IPS-15b (cell line): Measurements from ENCODE around the gene ACSL6.

Experiments
- H3K27me3 ChIP-seq: one replicate; pipeline ENCODE4 v1.6.1; 2013; ENCODE audit warnings: low read length; ENCODE audit not compliant: control insufficient read depth, insufficient read depth
- H3K36me3 ChIP-seq: one replicate; pipeline ENCODE4 v1.6.1; 2013; ENCODE audit warnings: low read length; ENCODE audit not compliant: control insufficient read depth, insufficient read depth
- H3K4me1 ChIP-seq: one replicate; pipeline ENCODE4 v1.6.1; 2013; ENCODE audit warnings: mild to moderate bottlenecking, low read length; ENCODE audit not compliant: control insufficient read depth, insufficient read depth
- H3K4me3 ChIP-seq: one replicate; pipeline ENCODE4 v1.5.1; 2013; ENCODE audit warnings: low read depth, low read length
- H3K9ac ChIP-seq: one replicate; pipeline ENCODE4 v1.6.1; 2013; ENCODE audit warnings: low read depth, mild to moderate bottlenecking, low read length
- H3K9me3 ChIP-seq: one replicate; pipeline ENCODE4 v1.6.1; 2013; ENCODE audit warnings: mild to moderate bottlenecking, low read length; ENCODE audit not compliant: control insufficient read depth, insufficient read depth

Gene ACSL6

DNA sequence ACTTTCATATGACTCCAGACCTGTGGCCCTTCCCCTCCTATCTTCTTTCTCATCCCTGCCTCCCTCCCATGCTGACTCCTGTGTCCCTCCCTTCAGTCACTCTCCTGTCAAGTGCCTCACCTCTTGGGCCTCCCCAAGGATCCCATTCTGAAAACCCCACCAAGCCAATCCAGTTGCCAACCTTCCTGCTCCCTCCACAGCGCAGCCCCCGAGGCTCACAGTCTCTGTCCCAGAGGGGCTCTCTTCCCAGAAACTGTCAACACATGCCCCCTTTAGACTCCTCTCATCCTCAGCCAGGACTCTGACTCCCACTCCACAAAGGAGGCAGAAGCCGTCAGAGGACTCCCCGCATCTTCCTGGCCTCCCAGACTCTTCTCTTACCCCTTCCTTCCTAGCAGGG, 30.8 kb downstream of the ACSL6 start:
- Histone ChIP-seq H3K27me3 (no peaks in the 10 kb centered on the region), H3K36me3 (no peaks in the 10 kb centered on the region), H3K9ac (no peak overlapping the region), H3K4me1 (no peaks in the 10 kb centered on the region), H3K9me3 (no peaks in the 10 kb centered on the region), H3K4me3 (no peak overlapping the region)

DNA sequence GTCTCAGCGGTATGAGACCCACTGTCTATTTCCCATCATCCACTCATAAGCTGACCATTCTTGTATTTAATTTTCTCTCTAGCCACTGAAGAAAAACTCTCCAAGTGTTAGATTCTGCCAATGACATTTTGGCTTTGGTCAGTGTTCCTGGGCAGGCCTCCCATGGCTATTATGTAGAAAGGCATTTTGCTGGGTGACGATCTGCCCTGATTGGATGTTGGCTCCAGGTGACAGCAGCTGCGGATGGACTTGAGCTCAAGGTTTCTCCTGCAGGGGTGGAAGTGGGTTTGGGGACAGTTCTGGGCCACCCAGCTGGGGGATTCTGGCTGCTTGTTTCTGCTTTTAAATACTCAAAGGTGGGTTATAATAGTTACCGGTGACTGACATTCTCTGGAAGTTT, 31.6 kb downstream of the ACSL6 start:
- Histone ChIP-seq H3K9ac (no peak overlapping the region), H3K9me3 (no peaks in the 10 kb centered on the region), H3K36me3 (no peaks in the 10 kb centered on the region), H3K4me1 (peaks cover 5% of the 10 kb centered on the region), H3K27me3 (no peaks in the 10 kb centered on the region), H3K4me3 (no peak overlapping the region)

DNA sequence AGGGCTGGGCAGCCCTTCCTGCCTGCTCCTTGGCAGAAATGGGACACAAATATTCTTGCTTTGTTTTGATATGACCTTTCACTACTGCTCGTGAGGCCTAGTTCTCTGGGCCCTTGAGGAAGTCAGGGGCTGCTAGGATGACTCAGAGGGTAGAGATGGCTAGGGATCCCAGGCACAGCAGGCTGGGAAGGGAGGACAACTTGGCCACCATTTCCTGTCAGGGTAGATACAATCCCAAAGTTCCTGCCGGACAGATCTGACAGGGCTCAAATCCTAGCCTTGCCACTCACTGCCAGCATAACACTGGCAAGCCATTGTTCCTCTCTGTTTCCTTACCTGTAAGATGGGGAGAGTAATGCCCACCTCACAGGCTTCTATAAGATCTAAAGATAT, 34.2 kb downstream of the ACSL6 start:
- no peaks in the 10 kb centered on the region for H3K36me3 ChIP-seq
- H3K9ac ChIP-seq, result no peak overlapping the region
- H3K4me1 ChIP-seq, result peaks cover 5% of the 10 kb centered on the region
- H3K9me3 ChIP-seq, result no peaks in the 10 kb centered on the region
- no peak overlapping the region for H3K4me3 ChIP-seq
- no peaks in the 10 kb centered on the region for H3K27me3 ChIP-seq

DNA sequence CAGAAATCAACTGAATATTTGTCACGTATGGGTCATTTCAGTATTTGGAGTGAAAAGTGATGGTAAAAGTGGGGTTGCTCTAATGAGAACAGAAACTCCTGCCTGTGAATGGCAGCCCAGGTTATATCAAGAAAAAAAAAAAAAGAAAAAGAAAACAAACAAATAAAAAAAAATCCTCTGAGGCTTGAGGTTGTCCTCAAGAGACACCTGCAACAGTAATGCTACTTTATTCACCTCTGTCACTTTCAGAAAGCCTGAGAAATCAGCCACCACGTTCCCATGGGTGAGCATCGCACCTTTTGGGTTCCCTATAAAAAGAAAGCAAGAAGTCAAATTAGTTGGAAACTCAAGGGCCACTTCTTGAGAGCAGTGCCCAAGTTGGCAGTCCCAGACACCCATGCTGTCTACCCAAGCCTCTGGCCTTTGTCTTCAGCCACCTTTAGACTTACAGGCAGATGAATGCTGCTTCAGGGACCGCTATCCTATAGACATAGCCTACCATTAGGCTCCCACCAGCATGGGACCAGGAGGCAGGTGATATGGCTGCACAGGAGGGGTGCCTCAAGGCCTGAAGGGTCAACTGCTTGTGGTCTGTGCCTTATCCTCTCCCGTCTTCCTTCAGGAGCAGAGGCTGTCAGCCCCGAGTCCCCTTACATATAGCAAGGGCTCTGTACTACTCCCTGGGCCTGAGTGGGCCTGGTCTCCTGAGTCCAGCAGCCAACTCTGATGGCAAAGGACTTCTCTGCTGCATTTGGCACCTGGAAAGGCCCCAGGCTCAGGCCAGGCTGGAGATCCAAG, 34.8 kb downstream of the ACSL6 start:
- H3K9ac ChIP-seq, result no peak overlapping the region
- H3K9me3 ChIP-seq, result no peaks in the 10 kb centered on the region
- no peaks in the 10 kb centered on the region for H3K27me3 ChIP-seq
- H3K4me1 ChIP-seq, result peaks cover 5% of the 10 kb centered on the region
- no peaks in the 10 kb centered on the region for H3K36me3 ChIP-seq
- no peak overlapping the region for H3K4me3 ChIP-seq

DNA sequence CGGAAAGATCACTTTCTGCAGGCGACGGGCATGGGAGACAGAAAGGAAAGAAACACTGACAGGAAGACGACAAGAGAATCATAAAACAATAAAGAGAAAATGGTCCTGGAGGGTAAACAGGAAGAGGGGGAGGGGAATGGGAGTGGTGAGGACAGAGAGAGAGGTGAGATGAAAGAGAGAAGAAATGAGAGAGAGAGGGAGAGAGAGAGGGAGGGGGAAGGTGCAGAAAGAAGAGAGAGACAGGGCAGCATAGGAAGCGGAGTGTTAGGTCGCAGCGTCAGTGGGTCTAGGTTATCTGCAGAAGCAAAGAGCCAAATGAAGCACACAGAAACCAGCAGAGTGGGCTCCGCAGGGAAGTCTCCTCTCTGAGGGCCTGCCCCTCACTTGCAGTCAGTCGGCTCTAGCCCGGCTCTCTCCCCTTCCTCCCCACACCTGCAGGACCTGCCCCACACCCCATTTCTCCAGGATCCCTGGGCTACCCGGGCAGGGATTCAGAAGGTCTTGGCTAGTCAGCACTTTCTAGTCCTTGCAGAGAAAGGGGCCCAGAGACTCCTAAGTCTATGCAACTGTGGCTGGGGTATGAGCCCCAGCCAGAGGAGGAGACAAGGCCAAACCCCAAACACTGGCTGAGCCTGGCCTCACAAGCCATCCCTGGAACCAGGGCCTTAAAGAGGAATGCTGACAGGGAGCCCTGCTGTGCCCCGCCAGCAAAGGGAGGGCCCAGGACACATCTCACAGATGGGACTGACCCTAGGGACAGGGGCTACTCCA, 36.3 kb downstream of the ACSL6 start:
- Histone ChIP-seq H3K4me1 (peaks cover 5% of the 10 kb centered on the region), H3K27me3 (no peaks in the 10 kb centered on the region), H3K4me3 (peak overlapping the region; percentile 5), H3K36me3 (no peaks in the 10 kb centered on the region), H3K9me3 (no peaks in the 10 kb centered on the region), H3K9ac (no peak overlapping the region)

DNA sequence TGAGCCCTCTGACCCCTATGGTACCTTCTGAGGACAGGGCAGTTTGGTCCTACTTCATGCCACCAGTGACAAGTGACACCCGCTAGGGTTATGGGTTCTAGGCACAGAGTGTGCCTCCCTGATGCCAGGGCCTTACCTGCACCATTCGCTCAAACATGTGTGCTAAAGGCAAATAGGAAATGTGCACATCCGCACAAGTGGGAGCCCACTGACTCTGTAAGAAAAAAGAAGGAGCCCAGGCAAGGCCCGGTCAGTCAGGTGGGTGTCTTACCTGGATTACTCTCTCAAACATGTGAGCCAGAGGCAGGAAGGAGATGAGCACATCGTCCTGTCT, 36.9 kb downstream of the ACSL6 start:
- Histone ChIP-seq H3K9me3 (no peaks in the 10 kb centered on the region), H3K4me1 (peaks cover 5% of the 10 kb centered on the region), H3K9ac (no peak overlapping the region), H3K4me3 (no peak overlapping the region), H3K36me3 (no peaks in the 10 kb centered on the region), H3K27me3 (no peaks in the 10 kb centered on the region)

DNA sequence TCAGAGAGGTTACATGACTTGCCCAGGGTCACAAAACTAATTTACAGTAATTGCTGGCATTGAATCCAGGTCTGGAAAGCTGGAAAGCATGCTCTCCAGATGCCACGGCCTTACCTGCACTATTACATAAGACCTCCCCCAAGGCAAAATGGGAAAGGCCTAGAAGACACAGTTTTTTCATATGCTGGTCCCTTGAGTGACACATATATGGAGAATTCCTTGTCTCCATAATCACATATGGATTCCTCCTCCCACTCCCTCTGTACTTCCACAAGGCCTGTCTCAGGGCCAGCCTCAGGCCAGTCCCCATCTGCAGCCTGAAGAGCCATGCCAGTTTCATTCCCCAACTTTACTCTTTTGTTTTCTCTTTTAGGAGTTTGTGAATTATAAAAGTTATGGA, 37.4 kb downstream of the ACSL6 start:
- H3K27me3 ChIP-seq, result no peaks in the 10 kb centered on the region
- H3K36me3 ChIP-seq, result no peaks in the 10 kb centered on the region
- H3K9me3 ChIP-seq, result no peaks in the 10 kb centered on the region
- peaks cover 5% of the 10 kb centered on the region for H3K4me1 ChIP-seq
- H3K4me3 ChIP-seq, result no peak overlapping the region
- no peak overlapping the region for H3K9ac ChIP-seq

DNA sequence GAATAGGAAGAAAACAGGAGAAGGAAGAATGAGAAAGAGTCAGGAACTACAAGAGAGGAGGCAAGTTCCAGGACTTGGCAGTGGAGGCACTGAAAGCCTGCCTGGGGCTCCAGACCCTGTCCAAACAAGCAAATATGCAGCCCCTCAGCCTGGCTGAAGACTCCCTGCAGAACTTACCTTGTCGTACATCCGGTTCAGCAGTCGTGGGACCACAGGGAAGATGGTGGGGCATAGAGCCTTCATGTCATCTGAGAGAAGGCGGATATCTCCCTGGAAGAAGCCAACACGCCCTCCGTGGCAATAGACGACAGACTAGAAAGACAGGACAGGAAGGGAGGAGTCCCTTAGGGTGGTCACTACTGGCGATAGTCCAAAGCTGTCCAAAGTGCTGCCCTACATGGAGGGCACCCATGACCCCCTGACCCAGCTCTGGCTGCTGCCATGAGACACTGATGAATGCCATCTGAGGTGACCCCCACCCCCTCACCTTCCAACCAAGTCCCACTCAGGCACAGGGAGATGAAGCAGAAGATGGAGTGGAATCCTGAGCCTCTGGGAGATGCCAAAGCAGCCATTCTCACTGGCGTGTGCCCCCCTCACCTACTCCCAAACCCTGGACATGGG, 38.3 kb downstream of the ACSL6 start:
- no peaks in the 10 kb centered on the region for H3K27me3 ChIP-seq
- H3K4me1 ChIP-seq, result peaks cover 5% of the 10 kb centered on the region
- H3K36me3 ChIP-seq, result no peaks in the 10 kb centered on the region
- no peak overlapping the region for H3K4me3 ChIP-seq
- no peak overlapping the region for H3K9ac ChIP-seq
- no peaks in the 10 kb centered on the region for H3K9me3 ChIP-seq

DNA sequence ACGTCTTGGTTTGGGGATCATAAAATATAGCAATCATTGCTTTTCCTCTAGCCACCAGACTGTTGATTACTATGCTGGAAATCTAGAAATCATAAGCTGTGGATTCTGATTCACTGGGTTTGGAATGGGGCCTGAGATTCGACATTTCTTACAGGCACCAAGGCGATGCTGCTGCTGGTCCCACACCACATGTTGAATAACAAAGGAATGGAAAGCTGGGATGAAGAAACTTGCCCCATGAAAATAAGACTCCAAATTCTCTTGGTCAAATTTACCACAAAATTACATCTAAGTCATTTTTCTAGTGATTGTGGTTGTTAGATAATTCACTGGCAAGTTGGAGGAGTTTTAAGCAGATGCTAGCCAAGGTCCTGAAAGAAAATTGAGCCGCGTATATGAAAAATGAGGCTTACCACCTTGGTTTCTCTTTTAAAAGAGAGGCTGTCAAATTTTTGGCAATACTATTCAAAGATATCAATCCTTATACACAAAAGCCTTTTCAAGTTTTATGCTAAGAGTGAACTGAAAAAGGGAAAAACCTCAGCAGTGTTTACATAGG, 43.0 kb downstream of the ACSL6 start:
- Histone ChIP-seq H3K27me3 (no peaks in the 10 kb centered on the region), H3K36me3 (no peaks in the 10 kb centered on the region), H3K9me3 (no peaks in the 10 kb centered on the region), H3K9ac (no peak overlapping the region), H3K4me3 (no peak overlapping the region), H3K4me1 (no peaks in the 10 kb centered on the region)

DNA sequence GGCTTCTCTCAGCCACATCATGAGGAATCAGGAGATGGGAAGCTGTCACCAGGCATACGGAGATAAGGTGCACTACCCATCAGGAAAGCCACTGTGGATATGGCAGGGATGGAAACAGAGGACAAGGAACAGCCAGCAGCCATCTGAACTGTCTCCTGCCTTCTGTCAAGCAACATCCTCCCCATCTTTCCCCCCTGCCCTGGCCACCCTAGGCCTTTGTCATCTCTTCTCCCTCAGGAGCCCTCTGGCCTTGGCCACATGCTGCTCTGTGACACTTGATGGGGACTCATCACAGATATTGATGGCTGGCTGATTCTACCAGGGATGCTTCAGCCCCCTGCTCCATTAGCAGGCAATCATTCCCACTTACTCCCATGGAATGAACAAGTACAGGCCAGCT, 44.9 kb downstream of the ACSL6 start:
- Histone ChIP-seq H3K4me3 (no peak overlapping the region), H3K4me1 (no peaks in the 10 kb centered on the region), H3K9ac (no peak overlapping the region), H3K36me3 (no peaks in the 10 kb centered on the region), H3K9me3 (no peaks in the 10 kb centered on the region), H3K27me3 (no peaks in the 10 kb centered on the region)

DNA sequence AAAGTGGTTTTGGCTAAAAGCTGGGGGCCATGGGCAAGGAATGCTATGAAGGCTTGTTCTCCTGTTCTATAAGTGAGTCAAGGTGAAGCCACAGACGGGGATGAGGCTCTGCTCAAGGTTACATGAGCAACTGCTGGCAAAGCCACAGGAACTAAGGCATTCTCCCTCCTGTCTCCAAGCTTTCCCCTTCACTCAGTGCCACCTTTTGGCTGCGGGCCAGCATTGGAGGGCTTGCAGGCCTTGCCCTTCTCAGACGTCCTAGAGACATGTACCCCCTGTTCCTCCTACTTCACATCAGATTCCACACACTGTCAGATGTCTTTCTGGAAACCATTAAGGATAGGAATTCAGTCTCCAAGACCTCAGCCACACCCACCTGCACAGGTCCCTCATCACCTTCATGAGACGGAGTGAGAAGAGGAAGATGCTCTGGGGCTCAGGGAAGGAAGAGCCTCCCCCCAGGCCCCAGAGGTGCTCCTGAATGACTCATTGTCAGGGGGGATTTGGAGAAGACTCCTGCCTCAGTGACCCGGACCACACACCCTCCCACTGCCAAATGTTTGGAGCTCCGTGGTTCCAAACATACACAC, 45.5 kb downstream of the ACSL6 start:
- H3K4me1 ChIP-seq, result no peaks in the 10 kb centered on the region
- no peak overlapping the region for H3K9ac ChIP-seq
- no peaks in the 10 kb centered on the region for H3K9me3 ChIP-seq
- H3K27me3 ChIP-seq, result no peaks in the 10 kb centered on the region
- no peaks in the 10 kb centered on the region for H3K36me3 ChIP-seq
- H3K4me3 ChIP-seq, result no peak overlapping the region
